ENCODE results near the gene ABHD16B. TPM values are rescaled to one million over a fixed set of nuclear protein-coding genes. Genes with fewer than 3 reads are reported as not detected.
A peak's percentile ranks its signal among the peaks of the same experiment; 100 is the strongest.

The ABHD16B gene
- total RNA-seq, 4 donors from 2014 or later: not detected

- TF ChIP-seq POLR2A (IDR thresholded peaks at IDR 0.05) (no peak), CTCF (IDR thresholded peaks at IDR 0.05) (no peak)
- no peak overlapping the region for H3K27ac ChIP-seq
- H3K4me3 ChIP-seq: no peak overlapping the region
- DNase-seq: no peak
- H3K4me1 ChIP-seq: peaks cover 0 to 34% (median 4%) of the 10 kb centered on the region in 4 donors
- no peaks in the 10 kb centered on the region for H3K27me3 ChIP-seq
- no peaks in the 10 kb centered on the region for H3K9me3 ChIP-seq
- peaks cover 0 to 80% (median 0%) of the 10 kb centered on the region in 3 donors for H3K36me3 ChIP-seq
Measured at GRCh38 chr20:63884506-63885263, 23.4 kb downstream of the ABHD16B start.

GRCh38 chr20:63885264-63886053 is 24.2 kb downstream of the ABHD16B start:
- Histone ChIP-seq H3K27ac (peak overlapping the region in 1 of 4 donors; percentile 7), H3K4me3 (no peak overlapping the region), H3K36me3 (peaks cover 0 to 86% (median 0%) of the 10 kb centered on the region in 3 donors), H3K4me1 (peaks cover 0 to 42% (median 5%) of the 10 kb centered on the region in 4 donors), H3K9me3 (no peaks in the 10 kb centered on the region), H3K27me3 (no peaks in the 10 kb centered on the region)
- TF ChIP-seq POLR2A (IDR thresholded peaks at IDR 0.05) (no peak), CTCF (IDR thresholded peaks at IDR 0.05) (no peak)
- DNase-seq: peak in 1 of 3 donors; percentile 65

GRCh38 chr20:63886054-63886419 is 24.7 kb downstream of the ABHD16B start:
- Histone ChIP-seq H3K36me3 (peaks cover 0 to 86% (median 0%) of the 10 kb centered on the region in 3 donors), H3K9me3 (no peaks in the 10 kb centered on the region), H3K27me3 (no peaks in the 10 kb centered on the region), H3K4me3 (no peak overlapping the region), H3K27ac (peak overlapping the region in 1 of 4 donors; percentile 7), H3K4me1 (peaks cover 0 to 47% (median 5%) of the 10 kb centered on the region in 4 donors)
- DNase-seq: no peak
- no peak for TF ChIP-seq POLR2A (IDR thresholded peaks at IDR 0.05)
- TF ChIP-seq CTCF (IDR thresholded peaks at IDR 0.05): no peak

GRCh38 chr20:63886921-63887320 is 25.6 kb downstream of the ABHD16B start:
- peaks cover 0 to 38% (median 5%) of the 10 kb centered on the region in 4 donors for H3K4me1 ChIP-seq
- DNase-seq: no peak
- no peaks in the 10 kb centered on the region for H3K27me3 ChIP-seq
- peaks cover 0 to 87% (median 0%) of the 10 kb centered on the region in 3 donors for H3K36me3 ChIP-seq
- TF ChIP-seq POLR2A (IDR thresholded peaks at IDR 0.05) (no peak), CTCF (IDR thresholded peaks at IDR 0.05) (no peak)
- no peaks in the 10 kb centered on the region for H3K9me3 ChIP-seq
- H3K27ac ChIP-seq: no peak overlapping the region
- H3K4me3 ChIP-seq: no peak overlapping the region

- Histone ChIP-seq H3K9me3 (no peaks in the 10 kb centered on the region), H3K36me3 (peaks cover 0 to 64% (median 0%) of the 10 kb centered on the region in 3 donors), H3K27ac (peak overlapping the region in 3 of 4 donors; percentile 71 to 96 (median 85)), H3K27me3 (no peaks in the 10 kb centered on the region), H3K4me3 (no peak overlapping the region), H3K4me1 (peaks cover 0 to 47% (median 5%) of the 10 kb centered on the region in 4 donors)
- peak in 1 of 3 donors; percentile 75 for DNase-seq
- TF ChIP-seq POLR2A (IDR thresholded peaks at IDR 0.05): peak in 1 of 2 donors; percentile 42
- TF ChIP-seq CTCF (IDR thresholded peaks at IDR 0.05): no peak
Measured at GRCh38 chr20:63889241-63890200, 28.2 kb downstream of the ABHD16B start.

All from Peyer's patch (tissue), 4 donors.